H1 (cell line): ENCODE results near the gene ELP5. TPM values are rescaled to one million over a fixed set of nuclear protein-coding genes. Genes with fewer than 3 reads are reported as not detected.

Experiments
- CTCF ChIA-PET: fragments of 300-600 bp; sonication (Branson Sonifier 250); formaldehyde crosslinking; loops from one replicate; lab custom pipeline; 2021; ENCODE audit not compliant: partially characterized antibody; lab: Charles Lee
- POLR2A ChIA-PET: fragments of 300-600 bp; sonication (Branson Sonifier 250); formaldehyde crosslinking; loops from one replicate; lab custom pipeline; 2021; ENCODE audit warnings: inconsistent platforms; ENCODE audit not compliant: partially characterized antibody; lab: Charles Lee
- DNase-seq, 2 experiments: peaks; one replicate each; pipeline versions ENCODE4 v3.0.0 to v3.0.0-alpha.2; 2010 to 2022; ENCODE audit warnings: low spot score in 2 of 2, low read depth in 1 of 2, mixed read lengths in 1 of 2
- FAIRE-seq: peaks from 2 replicates; lab custom pipeline; 2011; peaks lifted over from hg19 to GRCh38; lab: Jason Lieb, UNC
- H2AFZ ChIP-seq: 2 replicates; pipeline ENCODE4 v1.8.1; 2012; ENCODE audit warnings: low read length, inconsistent platforms
- H2AK5ac ChIP-seq: 2 replicates; pipeline ENCODE4 v1.6.1; 2013; ENCODE audit warnings: low read depth, low read length
- H2BK120ac ChIP-seq: replicated peaks from 2 replicates; pipeline ENCODE3; 2013; ENCODE audit warnings: low read depth, low read length, inconsistent platforms
- H2BK12ac ChIP-seq: 2 replicates; pipeline ENCODE4 v1.6.1; 2013; ENCODE audit warnings: low read depth, low read length
- H2BK15ac ChIP-seq: 2 replicates; pipeline ENCODE4 v1.6.1; 2013; ENCODE audit warnings: low read length
- H2BK20ac ChIP-seq: 2 replicates; pipeline ENCODE4 v1.6.1; 2013; ENCODE audit warnings: low read length
- H2BK5ac ChIP-seq: 2 replicates; pipeline ENCODE4 v1.6.1; 2013; ENCODE audit warnings: low read depth, low read length
- H3K14ac ChIP-seq: 2 replicates; pipeline ENCODE4 v1.6.1; 2013; ENCODE audit warnings: inconsistent platforms; ENCODE audit not compliant: insufficient read length
- H3K18ac ChIP-seq: 2 replicates; pipeline ENCODE4 v1.6.1; 2013; ENCODE audit warnings: low read length; ENCODE audit errors: extremely low read depth
- H3K23ac ChIP-seq: 2 replicates; pipeline ENCODE4 v1.6.1; 2013; ENCODE audit warnings: inconsistent platforms; ENCODE audit not compliant: insufficient read length
- H3K23me2 ChIP-seq: 2 replicates; pipeline ENCODE4 v1.6.1; 2013; ENCODE audit warnings: low read depth, low read length
- H3K27ac ChIP-seq: 2 replicates; pipeline ENCODE4 v1.6.1; 2011; ENCODE audit warnings: low read depth, low read length, inconsistent platforms
- H3K27me3 ChIP-seq, 4 experiments: replicated peaks in 1 of 4; 1 replicate in 1 of 4; 2 replicates in 3 of 4; pipeline versions ENCODE4 v1.6.1 to v1.8.1; 2011 to 2013; ENCODE audit warnings: low read length in 3 of 4, mild to moderate bottlenecking in 3 of 4, inconsistent platforms in 2 of 4, mixed read lengths in 2 of 4, moderate library complexity in 1 of 4; ENCODE audit not compliant: control insufficient read depth in 3 of 4, insufficient read depth in 3 of 4; ENCODE audit errors: extremely low read depth in 1 of 4
- H3K36me3 ChIP-seq, 4 experiments: 2 replicates each; pipeline versions ENCODE4 v1.6.1 to v1.8.1; 2011 to 2013; ENCODE audit warnings: mild to moderate bottlenecking in 4 of 4, low read length in 3 of 4, moderate library complexity in 2 of 4, control low read depth in 1 of 4, inconsistent platforms in 1 of 4; ENCODE audit not compliant: insufficient read depth in 4 of 4, control insufficient read depth in 2 of 4
- H3K4ac ChIP-seq: replicated peaks from 2 replicates; pipeline ENCODE3; 2013; ENCODE audit warnings: low read length, low read depth, mixed read lengths, inconsistent platforms; ENCODE audit not compliant: insufficient read length
- H3K4me1 ChIP-seq, 4 experiments: replicated peaks in 1 of 4; 1 replicate in 1 of 4; 2 replicates in 3 of 4; pipeline versions ENCODE4 v1.6.1 to v1.8.1; 2011 to 2013; ENCODE audit warnings: low read length in 3 of 4, inconsistent platforms in 2 of 4, mixed read lengths in 1 of 4; ENCODE audit not compliant: insufficient read depth in 4 of 4, control insufficient read depth in 3 of 4
- H3K4me2 ChIP-seq, 2 experiments: 2 replicates each; pipeline versions ENCODE4 v1.6.1 to v1.8.1; 2011 to 2013; ENCODE audit warnings: low read depth in 2 of 2, low read length in 2 of 2, control low read depth in 1 of 2, inconsistent platforms in 1 of 2, mild to moderate bottlenecking in 1 of 2; ENCODE audit not compliant: insufficient read depth in 1 of 2
- H3K4me3 ChIP-seq, 4 experiments: fragments of 200-600, 300-600 bp in 1 of 4; sonication (generic), shearing (Covaris generic), sonication (Bioruptor Twin) in 1 of 4; 2 replicates each; pipeline versions ENCODE4 v1.5.1 to v1.8.1; 2011 to 2016; ENCODE audit warnings: low read length in 4 of 4, low read depth in 3 of 4, control low read depth in 2 of 4, inconsistent platforms in 2 of 4, mild to moderate bottlenecking in 2 of 4, mixed read lengths in 1 of 4, moderate library complexity in 1 of 4; ENCODE audit not compliant: insufficient read depth in 2 of 4; ENCODE audit errors: extremely low read depth in 1 of 4
- H3K56ac ChIP-seq: replicated peaks from 2 replicates; pipeline ENCODE3; 2013; ENCODE audit warnings: low read depth, mild to moderate bottlenecking, mixed read lengths, low read length, inconsistent platforms; ENCODE audit not compliant: insufficient read length
- H3K79me1 ChIP-seq: 2 replicates; pipeline ENCODE4 v1.6.1; 2013; ENCODE audit warnings: low read depth, low read length, control low read depth
- H3K79me2 ChIP-seq, 2 experiments: 2 replicates each; pipeline versions ENCODE4 v1.6.1 to v1.8.1; 2012 to 2013; ENCODE audit warnings: low read length in 2 of 2, mild to moderate bottlenecking in 2 of 2, inconsistent platforms in 1 of 2; ENCODE audit not compliant: insufficient read depth in 2 of 2, control insufficient read depth in 1 of 2
- H3K9ac ChIP-seq, 4 experiments: replicated peaks in 1 of 4; 1 replicate in 1 of 4; 2 replicates in 3 of 4; pipeline versions ENCODE4 v1.6.1 to v1.8.1; 2011 to 2013; ENCODE audit warnings: low read depth in 3 of 4, low read length in 3 of 4, control low read depth in 2 of 4, mild to moderate bottlenecking in 2 of 4, moderate library complexity in 2 of 4, inconsistent platforms in 1 of 4; ENCODE audit errors: extremely low read depth in 1 of 4
- H3K9me3 ChIP-seq, 2 experiments: 2 replicates each; pipeline versions ENCODE4 v1.6.1 to v1.8.1; 2012 to 2013; ENCODE audit warnings: mild to moderate bottlenecking in 2 of 2, moderate library complexity in 2 of 2, control low read depth in 1 of 2, inconsistent platforms in 1 of 2, low read depth in 1 of 2, low read length in 1 of 2, mixed read lengths in 1 of 2; ENCODE audit not compliant: insufficient read depth in 2 of 2
- H4K20me1 ChIP-seq, 2 experiments: replicated peaks in 1 of 2; 2 replicates each; pipeline versions ENCODE3 to v1.8.1; 2011 to 2013; ENCODE audit warnings: inconsistent platforms in 2 of 2, low read length in 2 of 2, mild to moderate bottlenecking in 1 of 2; ENCODE audit not compliant: insufficient read depth in 2 of 2, control insufficient read depth in 1 of 2
- H4K5ac ChIP-seq: 2 replicates; pipeline ENCODE4 v1.6.1; 2013; ENCODE audit warnings: low read length, low read depth, mixed read lengths, inconsistent platforms; ENCODE audit not compliant: insufficient read length
- H4K8ac ChIP-seq: 2 replicates; pipeline ENCODE4 v1.8.0; 2013; ENCODE audit warnings: mild to moderate bottlenecking, moderate library complexity, low read length, inconsistent platforms; ENCODE audit not compliant: insufficient read depth; ENCODE audit errors: extremely low read depth
- H4K91ac ChIP-seq: replicated peaks from 2 replicates; pipeline ENCODE3; 2013; ENCODE audit warnings: low read length, mixed read lengths, inconsistent platforms; ENCODE audit not compliant: insufficient read length
- CREB1 ChIP-seq: IDR thresholded peaks from 2 replicates; pipeline ENCODE4 v1.6.1; 2012; ENCODE audit warnings: inconsistent platforms
- HDAC2 ChIP-seq, 2 experiments: fragments of 300-600 bp in 1 of 2; sonication (generic) in 1 of 2; IDR thresholded peaks; 2 replicates each; pipeline ENCODE4 v1.6.1; 2011 to 2012; ENCODE audit warnings: low read depth in 2 of 2, low read length in 2 of 2, mild to moderate bottlenecking in 2 of 2, moderate library complexity in 2 of 2, borderline replicate concordance in 1 of 2, inconsistent platforms in 1 of 2
- KDM1A ChIP-seq: fragments of 200-600, 300-600 bp; sonication (generic); IDR thresholded peaks from 2 replicates; pipeline ENCODE4 v1.7.1; 2016; ENCODE audit warnings: mild to moderate bottlenecking, low read length, borderline replicate concordance
- PHF8 ChIP-seq: fragments of 200-600 bp; sonication (generic); conservative IDR thresholded peaks from 2 replicates; pipeline ENCODE4 v1.7.1; 2012; ENCODE audit warnings: low read depth, mild to moderate bottlenecking, inconsistent platforms, low read length, moderate library complexity
- POLR2AphosphoS5 ChIP-seq: IDR thresholded peaks from 2 replicates; pipeline ENCODE4 v1.6.1; 2011; ENCODE audit warnings: low read depth, low read length
- SP2 ChIP-seq: IDR thresholded peaks from 2 replicates; pipeline ENCODE4 v1.6.1; 2012; ENCODE audit warnings: mild to moderate bottlenecking, low read length, inconsistent platforms
- WGBS, 2 experiments: shearing (Covaris generic) in 1 of 2; methylation state at CpG; one replicate each; pipeline versions ENCODE4 v1.1.6 to v1.1.7; 2013 to 2015; ENCODE audit warnings: low lambda C conversion rate in 2 of 2, mixed read lengths in 2 of 2, inconsistent platforms in 1 of 2, low coverage in 1 of 2, missing lambda C conversion rate in 1 of 2; ENCODE audit not compliant: insufficient replicate concordance in 2 of 2, insufficient coverage in 1 of 2, insufficient read length in 1 of 2; ENCODE audit errors: extremely low coverage in 1 of 2, missing lambda C conversion rate in 1 of 2; 5-methylcytosine and 5-hydroxymethylcytosine counted together
- polyA plus RNA-seq, 7 experiments: library from polyadenylated mRNA; depleted of rRNA in 3 of 7; stranded (reverse) in 5 of 7; unstranded in 2 of 7; fragments of >200 nt in 5 of 7; fragments of 200-250 nt in 2 of 7; gene quantifications; 1 replicate in 5 of 7; 2 replicates in 1 of 7; 4 replicates in 1 of 7; pipeline versions ENCODE4 v1.2.1 to v1.2.3, GENCODE V29; 2011 to 2013; ENCODE audit warnings: missing spikeins in 2 of 7, mixed read lengths in 2 of 7
- total RNA-seq: library from RNA; stranded (reverse); fragmentation: NEBNext Ultra II Directional; extraction: Animal tissue kit (Norgen Biotek cat#: 25700); gene quantifications from 2 replicates; pipeline ENCODE4 v1.2.1, GENCODE V29; 2021
- TF ChIP-seq, protein P1 (sequence below): IDR thresholded peaks from 2 replicates; pipeline ENCODE4 v1.6.1; 2012; ENCODE audit warnings: low read length, inconsistent platforms
- TF ChIP-seq, protein P2 (sequence below): IDR thresholded peaks from 2 replicates; pipeline ENCODE4 v1.6.1; 2012; ENCODE audit warnings: inconsistent platforms

ELP5 gene
- total and polyA plus RNA-seq, 2 of the 8 experiments (the other 6 are each of a cell fraction or from before 2014, with no cell fraction given), result 75.4 to 107 TPM

DNA sequence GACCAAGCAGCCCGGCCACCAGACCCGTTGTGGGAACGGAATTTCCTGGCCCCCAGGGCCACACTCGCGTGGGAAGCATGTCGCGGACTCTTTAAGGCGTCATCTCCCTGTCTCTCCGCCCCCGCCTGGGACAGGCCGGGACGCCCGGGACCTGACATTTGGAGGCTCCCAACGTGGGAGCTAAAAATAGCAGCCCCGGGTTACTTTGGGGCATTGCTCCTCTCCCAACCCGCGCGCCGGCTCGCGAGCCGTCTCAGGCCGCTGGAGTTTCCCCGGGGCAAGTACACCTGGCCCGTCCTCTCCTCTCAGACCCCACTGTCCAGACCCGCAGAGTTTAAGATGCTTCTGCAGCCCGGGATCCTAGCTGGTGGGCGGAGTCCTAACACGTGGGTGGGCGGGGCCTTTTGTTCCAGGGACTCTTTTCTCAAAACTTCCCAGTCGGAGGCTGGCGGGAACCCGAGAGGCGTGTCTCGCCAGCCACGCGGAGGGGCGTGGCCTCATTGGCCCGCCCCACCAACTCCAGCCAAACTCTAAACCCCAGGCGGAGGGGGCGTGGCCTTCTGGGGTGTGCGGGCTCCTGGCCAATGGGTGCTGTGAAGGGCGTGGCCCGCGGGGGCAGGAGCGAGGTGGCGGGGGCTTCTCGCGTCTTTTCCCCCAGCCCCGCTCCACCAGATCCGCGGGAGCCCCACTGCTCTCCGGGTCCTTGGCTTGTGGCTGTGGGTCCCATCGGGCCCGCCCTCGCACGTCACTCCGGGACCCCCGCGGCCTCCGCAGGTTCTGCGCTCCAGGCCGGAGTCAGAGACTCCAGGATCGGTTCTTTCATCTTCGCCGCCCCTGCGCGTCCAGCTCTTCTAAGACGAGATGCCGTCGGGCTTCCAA, 29.3 kb downstream of the ELP5 start, which contains the start of gene SLC2A4:
TSS of gene SLC2A4 (plus strand) at position 645 of the 879 bp plus-strand sequence. CDS start at position 862, 217 bp downstream.
- no peaks in the 10 kb centered on the region for H3K9me3 ChIP-seq
- no peak within 1 kb of the TSS for H3K14ac ChIP-seq
- CTCF ChIA-PET, result interaction anchor here (0.6 to 4.8 kb wide), 26 partner anchors 10 to 304 kb away, joined by 3 to 46 read pairs (median 4); partner anchors contain the start of genes ACAP1, CLDN7, GABARAP and GPS2
- H3K36me3 ChIP-seq, result peaks cover 0 to 6% (median 2%) of the 10 kb centered on the region in 4 experiments; a peak in 3 of 8 replicates
- 3% methylated on average over 58 of the region's 71 CpGs; no CpG with 5 or more reads in 1 of the 2 experiments for WGBS, 2 experiments
- no peak within 1 kb of the TSS for H4K5ac ChIP-seq
- FAIRE-seq, result peak; percentile 66
- no peak within 1 kb of the TSS for H3K56ac ChIP-seq
- peak within 1 kb of the TSS; percentile 82; the same call in 1 of the 2 replicates for H4K8ac ChIP-seq
- H2BK12ac ChIP-seq, result peak within 1 kb of the TSS; percentile 27; the same call in 1 of the 2 replicates
- H2BK5ac ChIP-seq, result peak within 1 kb of the TSS; percentile 18; the same call in 1 of the 2 replicates
- no peak within 1 kb of the TSS for H3K23ac ChIP-seq
- peak within 1 kb of the TSS; percentile 42; the same call in 1 of the 2 replicates for H3K18ac ChIP-seq
- peak within 1 kb of the TSS; percentile 72; the same call in 1 of the 2 replicates for H2BK15ac ChIP-seq
- H2BK120ac ChIP-seq, result no peak within 1 kb of the TSS
- H3K4me3 ChIP-seq, result peak within 1 kb of the TSS; percentile 76 to 83 (median 78)
- H2AK5ac ChIP-seq, result no peak within 1 kb of the TSS
- POLR2A ChIA-PET, result interaction anchor here (0.8 to 7.7 kb wide), 23 partner anchors 10 to 303 kb away, joined by 3 to 94 read pairs (median 5); partner anchors contain the start of genes ACADVL, CLDN7, CTDNEP1 and DLG4
- H4K20me1 ChIP-seq, result peaks cover 0 to 7% of the 10 kb centered on the region in 2 experiments
- peak within 1 kb of the TSS; percentile 54; the same call in 1 of the 2 replicates for H2AFZ ChIP-seq
- H3K79me1 ChIP-seq, result no peaks in the 10 kb centered on the region
- H4K91ac ChIP-seq, result no peak within 1 kb of the TSS
- H3K79me2 ChIP-seq, result no peaks in the 10 kb centered on the region
- H3K23me2 ChIP-seq, result peaks cover 11% of the 10 kb centered on the region
- DNase-seq, result peak; percentile 96 to 98
- peak within 1 kb of the TSS; percentile 49 to 75 (median 66) for H3K9ac ChIP-seq
- H2BK20ac ChIP-seq, result no peak within 1 kb of the TSS
- peak within 1 kb of the TSS; percentile 45 to 100 for H3K4me2 ChIP-seq
- H3K27ac ChIP-seq, result no peak within 1 kb of the TSS
- no peak within 1 kb of the TSS for H3K4ac ChIP-seq
- peaks cover 0 to 13% (median 7%) of the 10 kb centered on the region in 4 experiments; a peak in 6 of 7 replicates for H3K27me3 ChIP-seq
- peaks cover 0 to 20% (median 8%) of the 10 kb centered on the region in 4 experiments; a peak in 5 of 7 replicates for H3K4me1 ChIP-seq
- no peak for TF ChIP-seq SP2
- TF ChIP-seq POLR2AphosphoS5, result no peak
- TF ChIP-seq PHF8, result 0 out of 2 replicates have a peak, but pooled peaks have one; percentile 6
- TF ChIP-seq, protein P1, sequence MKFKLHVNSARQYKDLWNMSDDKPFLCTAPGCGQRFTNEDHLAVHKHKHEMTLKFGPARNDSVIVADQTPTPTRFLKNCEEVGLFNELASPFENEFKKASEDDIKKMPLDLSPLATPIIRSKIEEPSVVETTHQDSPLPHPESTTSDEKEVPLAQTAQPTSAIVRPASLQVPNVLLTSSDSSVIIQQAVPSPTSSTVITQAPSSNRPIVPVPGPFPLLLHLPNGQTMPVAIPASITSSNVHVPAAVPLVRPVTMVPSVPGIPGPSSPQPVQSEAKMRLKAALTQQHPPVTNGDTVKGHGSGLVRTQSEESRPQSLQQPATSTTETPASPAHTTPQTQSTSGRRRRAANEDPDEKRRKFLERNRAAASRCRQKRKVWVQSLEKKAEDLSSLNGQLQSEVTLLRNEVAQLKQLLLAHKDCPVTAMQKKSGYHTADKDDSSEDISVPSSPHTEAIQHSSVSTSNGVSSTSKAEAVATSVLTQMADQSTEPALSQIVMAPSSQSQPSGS, result no peak
- peak; percentile 48; the same call in 1 of the 2 replicates for TF ChIP-seq CREB1
- TF ChIP-seq, protein P2, sequence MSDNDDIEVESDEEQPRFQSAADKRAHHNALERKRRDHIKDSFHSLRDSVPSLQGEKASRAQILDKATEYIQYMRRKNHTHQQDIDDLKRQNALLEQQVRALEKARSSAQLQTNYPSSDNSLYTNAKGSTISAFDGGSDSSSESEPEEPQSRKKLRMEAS, result peak; percentile 89
- no peak for TF ChIP-seq KDM1A
- TF ChIP-seq HDAC2 (IDR thresholded peaks at IDR 0.05; ENCODE audit: borderline replicate concordance in 1 of 2, low read depth in 2 of 2, low read length in 2 of 2), result peak in 1 of 2 experiments; percentile 38; a peak in 1 of 4 replicates
